OCI-LY3 (cell line): ENCODE results near the gene C1orf122.

ENCODE experiments used
- H2AFZ ChIP-seq: fragments of 200-600, 300-600 bp; shearing (Covaris generic); 2 replicates; pipeline ENCODE4 v1.6.0; 2014; ENCODE audit warnings: antibody characterized with exemption, low read depth, low read length
- H3K27ac ChIP-seq: fragments of 200-600, 300-600 bp; sonication (generic); 2 replicates; pipeline ENCODE4 v1.5.1; 2014; ENCODE audit warnings: mild to moderate bottlenecking, low read length, moderate library complexity, mixed read lengths
- H3K27me3 ChIP-seq: fragments of 200-600, 300-600 bp; sonication (generic); 2 replicates; pipeline ENCODE4 v1.6.1; 2014; ENCODE audit warnings: low read depth, low read length, mixed read lengths
- H3K36me3 ChIP-seq: fragments of 200-600, 300-600 bp; sonication (generic); replicated peaks from 2 replicates; pipeline ENCODE3; 2014; ENCODE audit warnings: low read depth, low read length, mixed read lengths
- H3K4me1 ChIP-seq: fragments of 300-600, 200-600 bp; sonication (generic); 2 replicates; pipeline ENCODE4 v1.6.1; 2014; ENCODE audit warnings: low read length, mixed read lengths
- H3K4me2 ChIP-seq: fragments of 200-600, 300-600 bp; sonication (generic); 2 replicates; pipeline ENCODE4 v1.6.1; 2014; ENCODE audit warnings: low read length, mixed read lengths
- H3K4me3 ChIP-seq: fragments of 300-600, 200-600 bp; sonication (generic); 2 replicates; pipeline ENCODE4 v1.5.1; 2014; ENCODE audit warnings: antibody characterized with exemption, mild to moderate bottlenecking, low read length, moderate library complexity
- H3K79me2 ChIP-seq: fragments of 300-600, 200-600 bp; shearing (Covaris generic); 2 replicates; pipeline ENCODE4 v1.6.1; 2014; ENCODE audit warnings: mild to moderate bottlenecking, low read length, mixed read lengths
- H3K9ac ChIP-seq: fragments of 300-600, 200-600 bp; shearing (Covaris generic); 2 replicates; pipeline ENCODE4 v1.6.0; 2014; ENCODE audit warnings: mild to moderate bottlenecking, low read length, moderate library complexity
- H3K9me3 ChIP-seq: fragments of 200-600, 300-600 bp; shearing (Covaris generic); 2 replicates; pipeline ENCODE4 v1.6.1; 2014; ENCODE audit warnings: low read length, mixed read lengths; ENCODE audit not compliant: insufficient read depth
- H4K20me1 ChIP-seq: fragments of 200-600, 300-600 bp; sonication (generic); 2 replicates; pipeline ENCODE4 v1.6.1; 2016; ENCODE audit warnings: low read length, mixed read lengths; ENCODE audit not compliant: insufficient read depth
- EZH2phosphoT487 ChIP-seq: fragments of 200-600 bp; shearing (Covaris generic); IDR thresholded peaks from 2 replicates; pipeline ENCODE4 v1.6.1; 2018; ENCODE audit warnings: antibody characterized with exemption, mixed run types, low read depth
- TF ChIP-seq, protein P1 (sequence below): fragments of 200-600, 300-600 bp; sonication (generic); IDR thresholded peaks from 2 replicates; pipeline ENCODE4 v1.5.1; 2014; ENCODE audit warnings: antibody characterized with exemption, low read length, low read depth

Gene C1orf122

DNA sequence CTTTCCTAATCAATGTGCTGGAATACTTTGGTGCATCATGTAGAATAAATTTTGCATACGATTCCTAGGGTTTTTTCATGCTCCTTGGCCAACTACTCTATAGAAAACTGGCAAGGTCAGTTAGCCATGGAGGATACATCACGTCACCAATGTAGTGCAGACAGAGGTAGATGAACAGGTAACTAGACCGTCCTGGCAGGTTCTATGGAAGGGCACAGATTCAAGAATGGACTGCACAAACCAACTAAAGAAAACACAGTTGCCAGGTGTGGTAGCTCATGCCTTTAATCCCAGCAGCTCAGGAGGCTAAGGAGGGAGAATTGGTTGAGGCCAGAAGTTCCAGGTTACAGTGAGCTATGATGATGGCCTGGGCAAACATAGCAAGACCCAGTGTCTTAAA, 41.9 kb downstream of the C1orf122 start:
- H3K4me1 ChIP-seq = peaks cover 20% of the 10 kb centered on the region
- H4K20me1 ChIP-seq = no peaks in the 10 kb centered on the region
- H3K27me3 ChIP-seq = no peaks in the 10 kb centered on the region
- TF ChIP-seq EZH2phosphoT487 = no peak
- TF ChIP-seq, protein P1, sequence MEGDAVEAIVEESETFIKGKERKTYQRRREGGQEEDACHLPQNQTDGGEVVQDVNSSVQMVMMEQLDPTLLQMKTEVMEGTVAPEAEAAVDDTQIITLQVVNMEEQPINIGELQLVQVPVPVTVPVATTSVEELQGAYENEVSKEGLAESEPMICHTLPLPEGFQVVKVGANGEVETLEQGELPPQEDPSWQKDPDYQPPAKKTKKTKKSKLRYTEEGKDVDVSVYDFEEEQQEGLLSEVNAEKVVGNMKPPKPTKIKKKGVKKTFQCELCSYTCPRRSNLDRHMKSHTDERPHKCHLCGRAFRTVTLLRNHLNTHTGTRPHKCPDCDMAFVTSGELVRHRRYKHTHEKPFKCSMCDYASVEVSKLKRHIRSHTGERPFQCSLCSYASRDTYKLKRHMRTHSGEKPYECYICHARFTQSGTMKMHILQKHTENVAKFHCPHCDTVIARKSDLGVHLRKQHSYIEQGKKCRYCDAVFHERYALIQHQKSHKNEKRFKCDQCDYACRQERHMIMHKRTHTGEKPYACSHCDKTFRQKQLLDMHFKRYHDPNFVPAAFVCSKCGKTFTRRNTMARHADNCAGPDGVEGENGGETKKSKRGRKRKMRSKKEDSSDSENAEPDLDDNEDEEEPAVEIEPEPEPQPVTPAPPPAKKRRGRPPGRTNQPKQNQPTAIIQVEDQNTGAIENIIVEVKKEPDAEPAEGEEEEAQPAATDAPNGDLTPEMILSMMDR = no peak
- no peak overlapping the region for H3K4me2 ChIP-seq
- no peak overlapping the region for H3K9ac ChIP-seq
- H3K36me3 ChIP-seq = peaks cover 3% of the 10 kb centered on the region
- no peak overlapping the region for H3K27ac ChIP-seq
- H3K4me3 ChIP-seq = no peak overlapping the region
- H2AFZ ChIP-seq = no peak overlapping the region
- H3K79me2 ChIP-seq = peaks cover 64% of the 10 kb centered on the region
- H3K9me3 ChIP-seq = no peaks in the 10 kb centered on the region

DNA sequence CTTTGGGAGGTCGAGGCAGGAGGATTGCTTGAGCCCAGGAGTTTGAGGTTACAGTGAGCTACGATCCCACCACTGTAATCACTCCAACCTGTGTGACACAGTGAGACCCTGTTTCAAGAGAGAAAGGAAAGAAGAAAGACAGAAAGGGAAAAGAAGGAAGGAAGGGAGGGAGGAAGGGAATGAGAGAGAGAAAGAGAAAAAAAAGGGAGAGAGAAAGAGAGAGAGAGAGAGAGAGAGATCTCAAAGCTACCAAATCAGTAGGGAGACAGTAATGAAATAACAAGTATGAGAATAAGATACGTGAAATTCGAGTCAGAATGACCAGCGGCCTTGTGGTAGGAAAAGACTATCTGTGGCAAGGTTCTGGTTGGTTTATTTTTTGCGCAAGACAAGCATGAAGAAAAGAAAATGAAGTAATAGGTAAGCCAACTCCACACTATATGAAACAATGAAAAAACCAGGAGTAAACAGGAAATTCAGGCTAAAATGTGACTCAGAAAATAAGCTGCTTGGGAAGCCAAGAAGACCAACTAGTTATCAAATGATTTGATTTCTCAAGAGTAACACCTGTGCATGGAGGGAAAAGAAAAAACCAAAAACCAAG, 42.9 kb downstream of the C1orf122 start:
- Histone ChIP-seq H3K4me1 (peaks cover 20% of the 10 kb centered on the region), H3K36me3 (peaks cover 3% of the 10 kb centered on the region), H3K9ac (no peak overlapping the region), H3K9me3 (no peaks in the 10 kb centered on the region), H3K79me2 (peaks cover 65% of the 10 kb centered on the region), H3K27ac (no peak overlapping the region), H3K27me3 (no peaks in the 10 kb centered on the region), H4K20me1 (no peaks in the 10 kb centered on the region), H2AFZ (no peak overlapping the region), H3K4me3 (no peak overlapping the region), H3K4me2 (no peak overlapping the region)
- TF ChIP-seq, protein P1 = no peak
- TF ChIP-seq EZH2phosphoT487 = no peak

DNA sequence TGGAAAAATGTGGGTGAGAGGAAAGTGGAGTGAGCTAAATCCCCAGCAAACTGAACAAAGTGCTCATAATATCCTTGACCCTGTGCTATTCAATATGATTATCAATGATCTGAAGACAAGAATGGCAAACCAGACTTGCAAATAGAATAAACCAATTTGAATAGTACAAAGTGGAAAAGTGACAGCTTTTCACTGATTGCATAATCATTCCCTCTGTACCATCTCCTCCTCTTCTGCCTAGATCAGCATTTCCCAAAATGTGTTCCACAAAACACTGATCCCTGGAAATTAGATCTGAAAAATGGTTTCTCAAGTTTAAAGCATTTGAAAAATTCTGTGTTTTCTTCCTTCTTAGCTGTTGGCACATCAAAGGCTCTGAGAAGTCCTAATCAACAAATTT, 43.7 kb downstream of the C1orf122 start:
- no peak overlapping the region for H3K4me2 ChIP-seq

DNA sequence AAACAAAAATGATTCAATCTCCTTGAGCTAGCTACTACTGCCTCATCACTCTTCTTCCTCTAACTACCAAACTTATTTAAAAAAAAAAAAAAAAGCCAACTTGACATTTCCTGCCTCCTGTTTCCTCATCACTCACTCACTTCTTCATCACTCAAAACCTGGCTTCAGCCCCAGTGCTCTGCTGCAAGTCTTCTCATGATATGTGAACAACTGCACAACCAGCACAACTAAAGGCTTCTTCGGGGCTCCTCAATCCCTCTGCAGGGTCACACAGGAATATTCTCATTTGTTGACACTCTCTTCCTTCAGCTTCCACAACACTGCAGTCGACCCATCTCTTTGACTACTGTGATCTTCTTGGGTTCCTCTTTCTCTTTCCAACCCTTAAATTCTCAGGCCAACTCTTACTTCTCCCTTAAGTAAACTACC, 44.2 kb downstream of the C1orf122 start:
- Histone ChIP-seq H3K4me1 (peaks cover 11% of the 10 kb centered on the region), H3K27me3 (no peaks in the 10 kb centered on the region), H3K4me2 (no peak overlapping the region), H3K4me3 (no peak overlapping the region), H2AFZ (no peak overlapping the region), H3K9me3 (no peaks in the 10 kb centered on the region), H4K20me1 (no peaks in the 10 kb centered on the region), H3K27ac (no peak overlapping the region), H3K9ac (no peak overlapping the region), H3K79me2 (peaks cover 62% of the 10 kb centered on the region), H3K36me3 (peaks cover 3% of the 10 kb centered on the region)
- TF ChIP-seq, protein P1 = no peak
- no peak for TF ChIP-seq EZH2phosphoT487

More for the DNA sequence above, 43.7 kb downstream of the C1orf122 start:
- Histone ChIP-seq H4K20me1 (no peaks in the 10 kb centered on the region), H3K4me3 (no peak overlapping the region), H2AFZ (no peak overlapping the region), H3K9ac (no peak overlapping the region), H3K27ac (no peak overlapping the region), H3K36me3 (peaks cover 3% of the 10 kb centered on the region), H3K27me3 (no peaks in the 10 kb centered on the region), H3K4me1 (peaks cover 16% of the 10 kb centered on the region), H3K9me3 (no peaks in the 10 kb centered on the region), H3K79me2 (peaks cover 62% of the 10 kb centered on the region)
- TF ChIP-seq, protein P1 = no peak
- no peak for TF ChIP-seq EZH2phosphoT487
